ENCODE data around the gene RAP2C.
"Not testable (repeated sequence)": the region's sequence is repeated elsewhere in the genome, so short reads cannot be mapped to it uniquely, and the experiment has no call there.

The RAP2C gene

DNA sequence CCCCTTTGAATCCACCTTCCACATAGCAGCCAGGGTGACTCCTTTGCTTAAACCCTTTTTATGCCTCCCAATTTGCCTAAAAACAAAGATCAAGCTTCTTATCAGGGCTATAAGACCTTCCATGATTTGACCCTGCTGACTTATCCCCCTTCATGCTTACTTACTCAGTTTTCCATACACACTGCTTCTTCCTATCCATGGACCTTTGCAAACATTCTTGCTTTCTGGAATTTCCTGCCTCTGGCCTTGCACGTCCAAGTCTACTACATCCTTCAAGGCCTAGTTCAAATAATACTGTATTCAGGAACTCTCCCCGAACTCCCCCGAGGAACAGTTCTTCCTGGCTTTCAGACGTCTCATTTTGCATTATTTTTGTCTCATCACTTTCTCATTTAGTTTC is 31.8 kb downstream of the RAP2C start:
- H3K27me3 Mint-ChIP-seq = no peaks in the 10 kb centered on the region
- H3K27ac Mint-ChIP-seq = no peak overlapping the region
- no peaks in the 10 kb centered on the region for H3K36me3 Mint-ChIP-seq (ENCODE audit: insufficient read depth)
- H3K4me1 Mint-ChIP-seq (ENCODE audit: low read depth in 2 of 2) = peaks cover 0 to 3% of the 10 kb centered on the region in 2 donors
- no peaks in the 10 kb centered on the region for H3K9me3 Mint-ChIP-seq
- DNase-seq (no peak), ATAC-seq (replicated peaks) (no peak)
- no peak overlapping the region for H3K4me3 Mint-ChIP-seq

DNA sequence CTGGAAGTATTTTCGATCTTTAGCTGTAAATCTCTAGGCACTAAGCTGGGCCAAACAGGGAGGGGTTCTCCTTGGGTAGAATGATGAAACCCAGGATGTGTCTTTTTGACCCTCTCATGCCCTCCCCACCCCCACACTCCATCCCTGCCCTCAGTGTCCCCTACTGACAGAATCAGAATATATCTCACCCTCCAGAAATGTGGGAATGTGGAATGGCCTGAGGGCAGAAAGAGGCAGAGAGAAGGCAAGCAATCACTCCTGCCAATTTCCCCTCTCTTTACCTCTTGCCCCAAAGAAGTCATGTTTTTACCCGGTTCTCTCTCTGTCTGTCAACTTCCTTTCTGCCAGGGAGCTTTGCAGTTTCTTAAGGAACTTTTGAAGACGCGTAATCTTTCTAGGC is 34.4 kb downstream of the RAP2C start:
- peaks cover 0 to 3% of the 10 kb centered on the region in 2 donors for H3K4me1 Mint-ChIP-seq (ENCODE audit: low read depth in 2 of 2)
- H3K27me3 Mint-ChIP-seq = no peaks in the 10 kb centered on the region
- H3K27ac Mint-ChIP-seq = no peak overlapping the region
- H3K36me3 Mint-ChIP-seq (ENCODE audit: insufficient read depth) = no peaks in the 10 kb centered on the region
- no peak for ATAC-seq (replicated peaks)
- no peaks in the 10 kb centered on the region for H3K9me3 Mint-ChIP-seq
- no peak for DNase-seq
- no peak overlapping the region for H3K4me3 Mint-ChIP-seq

GRCh38 chrX:132181364-132181763 is 37.9 kb downstream of the RAP2C start:
- no peaks in the 10 kb centered on the region for H3K27me3 Mint-ChIP-seq
- no peak for DNase-seq
- H3K36me3 Mint-ChIP-seq (ENCODE audit: insufficient read depth) = no peaks in the 10 kb centered on the region
- H3K27ac Mint-ChIP-seq = no peak overlapping the region
- H3K4me1 Mint-ChIP-seq (ENCODE audit: low read depth in 2 of 2) = peaks cover 0 to 3% of the 10 kb centered on the region in 2 donors
- no peak for ATAC-seq (replicated peaks)
- no peak overlapping the region for H3K4me3 Mint-ChIP-seq
- H3K9me3 Mint-ChIP-seq = no peaks in the 10 kb centered on the region

DNA sequence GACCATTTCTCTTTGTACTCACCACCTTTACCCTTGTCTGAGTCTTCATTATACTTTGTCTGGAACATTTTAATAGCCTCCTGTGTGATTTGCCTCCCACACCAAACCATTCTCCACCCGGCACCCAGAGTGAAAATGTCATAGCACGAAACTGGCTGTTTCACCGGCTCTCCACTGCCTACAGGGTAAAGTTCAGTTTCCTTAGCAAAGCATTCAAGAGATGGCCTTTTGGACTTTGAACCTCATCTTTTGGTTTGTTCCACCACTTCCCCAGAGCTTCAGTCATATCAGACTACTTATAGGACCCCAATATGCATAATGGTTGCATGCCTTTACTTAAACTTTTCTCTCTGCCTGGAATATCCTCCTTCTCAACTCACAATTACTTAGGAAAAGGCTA is 38.3 kb downstream of the RAP2C start:
- Mint-ChIP-seq H3K9me3 (no peaks in the 10 kb centered on the region), H3K4me3 (no peak overlapping the region), H3K4me1 (ENCODE audit: low read depth in 2 of 2) (peaks cover 0 to 3% of the 10 kb centered on the region in 2 donors), H3K27me3 (no peaks in the 10 kb centered on the region), H3K27ac (no peak overlapping the region), H3K36me3 (ENCODE audit: insufficient read depth) (no peaks in the 10 kb centered on the region)
- ATAC-seq (replicated peaks) = no peak
- DNase-seq = no peak

DNA sequence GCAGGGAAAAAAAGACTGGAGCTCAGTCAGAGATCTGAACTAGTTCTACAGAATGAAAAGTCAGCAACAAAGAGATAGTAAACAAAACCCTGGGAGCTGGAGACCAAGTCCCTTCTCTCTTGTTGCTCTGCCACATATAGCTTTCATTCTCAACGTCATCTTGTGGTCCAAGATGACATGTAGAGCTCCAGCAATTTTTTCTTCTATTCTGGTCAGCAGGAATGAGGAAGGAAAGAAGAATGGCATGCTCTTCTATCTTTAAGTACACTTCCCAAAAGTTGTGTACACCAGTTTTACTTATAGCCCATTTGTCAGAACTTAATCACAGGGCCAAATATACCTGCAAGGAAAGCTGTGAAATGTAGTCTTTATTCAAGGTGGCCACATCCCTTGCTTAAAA is 45.6 kb downstream of the RAP2C start:
- H3K9me3 Mint-ChIP-seq = no peaks in the 10 kb centered on the region
- ATAC-seq (replicated peaks) = no peak
- no peaks in the 10 kb centered on the region for H3K4me1 Mint-ChIP-seq (ENCODE audit: low read depth in 2 of 2)

GRCh38 chrX:132171881-132172280 is 47.4 kb downstream of the RAP2C start:
- H3K9me3 Mint-ChIP-seq = no peaks in the 10 kb centered on the region
- no peak overlapping the region for H3K27ac Mint-ChIP-seq
- peaks cover 7 to 9% of the 10 kb centered on the region in 2 donors for H3K27me3 Mint-ChIP-seq
- no peaks in the 10 kb centered on the region for H3K4me1 Mint-ChIP-seq (ENCODE audit: low read depth in 2 of 2)
- DNase-seq = no peak
- no peak for ATAC-seq (replicated peaks)
- H3K4me3 Mint-ChIP-seq = no peak overlapping the region
- H3K36me3 Mint-ChIP-seq (ENCODE audit: insufficient read depth) = no peaks in the 10 kb centered on the region

More for the DNA sequence above, 45.6 kb downstream of the RAP2C start:
- no peak for DNase-seq
- Mint-ChIP-seq H3K27ac (no peak overlapping the region), H3K27me3 (peaks cover 7 to 9% of the 10 kb centered on the region in 2 donors), H3K36me3 (ENCODE audit: insufficient read depth) (no peaks in the 10 kb centered on the region), H3K4me3 (no peak overlapping the region)

DNA sequence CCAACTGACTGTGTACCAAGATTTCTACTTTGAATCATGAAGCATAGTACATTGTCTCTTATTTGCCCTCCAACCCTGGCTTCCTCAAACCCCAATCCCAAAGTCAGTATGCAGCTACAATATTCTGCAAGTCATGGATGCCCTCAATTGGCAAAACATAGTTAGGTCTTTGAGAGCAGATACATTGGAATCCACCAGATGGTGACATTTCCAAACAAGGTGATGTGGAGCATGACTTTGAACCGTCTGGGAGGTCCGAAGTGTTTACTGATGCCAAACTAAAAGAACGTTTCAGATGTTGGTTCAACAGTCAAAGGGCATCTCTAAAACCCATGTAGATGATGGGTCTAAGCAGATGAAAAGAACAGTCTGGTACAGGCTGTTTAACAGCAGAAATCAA is 47.8 kb downstream of the RAP2C start:
- H3K9me3 Mint-ChIP-seq = no peaks in the 10 kb centered on the region
- no peaks in the 10 kb centered on the region for H3K36me3 Mint-ChIP-seq (ENCODE audit: insufficient read depth)
- DNase-seq (no peak), ATAC-seq (replicated peaks) (no peak)
- peaks cover 7 to 9% of the 10 kb centered on the region in 2 donors for H3K27me3 Mint-ChIP-seq
- no peaks in the 10 kb centered on the region for H3K4me1 Mint-ChIP-seq (ENCODE audit: low read depth in 2 of 2)
- no peak overlapping the region for H3K4me3 Mint-ChIP-seq
- no peak overlapping the region for H3K27ac Mint-ChIP-seq

DNA sequence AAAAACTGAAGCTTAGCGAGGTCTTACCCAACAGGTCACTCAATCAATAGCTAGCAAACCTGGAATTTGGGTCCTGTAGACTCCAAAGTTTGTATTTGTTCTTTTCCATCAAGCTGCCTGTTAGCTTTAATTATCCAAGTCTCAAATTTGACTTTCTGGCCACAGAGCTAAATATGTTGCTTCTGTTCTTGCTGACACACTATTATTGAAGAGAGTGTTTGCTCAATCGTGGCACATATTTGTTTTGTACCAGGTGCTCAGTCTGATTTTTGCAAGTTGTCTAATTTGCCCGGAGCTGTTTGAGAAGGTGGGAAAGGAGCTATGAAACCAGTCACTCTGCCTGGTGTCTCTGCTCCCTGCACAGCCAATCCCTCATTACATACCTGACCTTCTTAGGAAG is 49.7 kb downstream of the RAP2C start:
- no peak for ATAC-seq (replicated peaks)
- Mint-ChIP-seq H3K9me3 (no peaks in the 10 kb centered on the region), H3K4me1 (ENCODE audit: low read depth in 2 of 2) (no peaks in the 10 kb centered on the region), H3K27ac (no peak overlapping the region), H3K4me3 (no peak overlapping the region), H3K27me3 (peaks cover 7 to 9% of the 10 kb centered on the region in 2 donors), H3K36me3 (ENCODE audit: insufficient read depth) (no peaks in the 10 kb centered on the region)
- no peak for DNase-seq

DNA sequence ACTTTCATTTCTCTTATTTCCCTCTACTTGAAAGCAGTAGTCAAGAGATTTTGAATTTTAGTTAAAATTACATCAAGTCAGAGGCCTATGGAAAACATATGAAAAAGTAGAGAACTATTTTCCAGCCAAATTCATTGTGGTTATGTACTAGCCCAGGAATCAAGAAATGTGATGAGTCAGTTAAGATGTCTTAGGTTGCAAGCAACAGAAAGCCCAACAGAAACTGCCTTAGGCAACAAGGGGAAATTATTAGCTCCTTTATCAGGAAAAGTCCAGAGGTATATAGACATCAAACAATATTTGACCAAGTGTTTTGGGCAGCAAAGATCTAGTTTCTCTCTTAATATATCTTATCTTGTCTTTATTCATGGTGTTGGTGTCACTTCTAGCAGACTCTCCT is 53.6 kb downstream of the RAP2C start:
- ATAC-seq (replicated peaks) (no peak), DNase-seq (no peak)
- Mint-ChIP-seq H3K4me1 (ENCODE audit: low read depth in 2 of 2) (no peaks in the 10 kb centered on the region), H3K27ac (no peak overlapping the region), H3K4me3 (no peak overlapping the region), H3K27me3 (peaks cover 15 to 21% of the 10 kb centered on the region in 2 donors), H3K36me3 (ENCODE audit: insufficient read depth) (no peaks in the 10 kb centered on the region), H3K9me3 (no peaks in the 10 kb centered on the region)

DNA sequence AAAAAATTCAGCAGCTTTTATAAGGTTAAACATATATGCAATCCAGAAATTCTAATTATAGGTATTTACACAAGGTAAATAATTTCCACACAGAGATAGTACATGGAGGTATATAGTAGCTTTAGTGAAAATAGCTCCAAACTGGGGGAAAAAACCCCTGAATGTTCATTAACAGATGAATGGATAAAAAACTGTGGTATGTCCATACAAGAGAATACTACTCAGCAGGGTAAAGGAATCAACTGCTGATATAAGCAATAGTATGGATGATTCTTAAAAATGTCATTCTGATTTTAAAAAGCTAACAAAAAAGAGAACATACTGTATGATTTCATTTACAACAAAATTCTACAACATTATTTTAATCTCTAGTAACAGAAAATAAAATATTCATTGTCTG is 54.2 kb downstream of the RAP2C start:
- no peak overlapping the region for H3K27ac Mint-ChIP-seq
- no peaks in the 10 kb centered on the region for H3K4me1 Mint-ChIP-seq (ENCODE audit: low read depth in 2 of 2)
- no peaks in the 10 kb centered on the region for H3K36me3 Mint-ChIP-seq (ENCODE audit: insufficient read depth)
- peaks cover 15 to 21% of the 10 kb centered on the region in 2 donors for H3K27me3 Mint-ChIP-seq
- DNase-seq (no peak), ATAC-seq (replicated peaks) (no peak)
- no peak overlapping the region for H3K4me3 Mint-ChIP-seq
- no peaks in the 10 kb centered on the region for H3K9me3 Mint-ChIP-seq

DNA sequence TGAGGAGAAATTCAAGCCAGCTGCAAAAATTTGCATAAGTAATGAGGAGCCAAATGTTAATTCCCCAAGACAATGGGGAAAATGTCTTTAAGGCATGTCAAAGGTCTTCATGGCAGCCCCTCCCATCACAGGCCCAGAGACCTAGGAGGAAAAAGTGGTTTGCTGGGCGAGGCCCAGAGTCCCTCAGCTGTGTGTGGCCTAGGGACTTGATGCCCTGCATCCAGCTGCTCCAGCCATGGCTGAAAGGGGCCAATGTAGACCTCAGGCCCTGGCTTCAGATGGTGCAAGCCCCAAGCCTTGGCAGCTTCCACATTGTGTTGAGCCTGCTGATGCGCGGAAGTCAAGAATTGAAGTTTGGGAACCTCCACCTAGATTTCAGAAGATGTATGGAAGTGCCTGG is 56.2 kb downstream of the RAP2C start:
- not testable (repeated sequence) for ATAC-seq (replicated peaks); H3K27ac Mint-ChIP-seq; H3K4me1 Mint-ChIP-seq (ENCODE audit: low read depth in 2 of 2); H3K36me3 Mint-ChIP-seq (ENCODE audit: insufficient read depth); H3K4me3 Mint-ChIP-seq; H3K9me3 Mint-ChIP-seq; DNase-seq
- peaks cover 8 to 11% of the 10 kb centered on the region in 2 donors for H3K27me3 Mint-ChIP-seq

- Mint-ChIP-seq H3K4me1 (ENCODE audit: low read depth in 2 of 2) (no peaks in the 10 kb centered on the region), H3K9me3 (no peaks in the 10 kb centered on the region), H3K27me3 (no peaks in the 10 kb centered on the region), H3K4me3 (no peak overlapping the region), H3K27ac (no peak overlapping the region), H3K36me3 (ENCODE audit: insufficient read depth) (no peaks in the 10 kb centered on the region)
- ATAC-seq (replicated peaks) (no peak), DNase-seq (no peak)
These were observed 66.1 kb downstream of the RAP2C start for GRCh38 chrX:132153166-132153565.

Data from effector memory CD8-positive, alpha-beta T cell (primary cell).